HL-60 (cell line): ENCODE measurements around the gene DPP4.

Experiments used
- DNase-seq, 2 experiments: peaks; one replicate each; pipeline ENCODE4 v3.0.0-alpha.2; 2010 to 2020; ENCODE audit warnings: low read depth in 1 of 2, low spot score in 1 of 2
- H3K27ac ChIP-seq: fragments of 250-450 bp; sonication (Bioruptor Pico); replicated peaks from 2 replicates; pipeline ENCODE4 v1.5.1; 2020; ENCODE audit warnings: mild to moderate bottlenecking, moderate library complexity
- H3K27me3 ChIP-seq: fragments of 250-450 bp; sonication (Bioruptor Pico); 2 replicates; pipeline ENCODE4 v1.5.1; 2021; ENCODE audit warnings: mild to moderate bottlenecking, moderate library complexity; ENCODE audit not compliant: insufficient read depth, poor library complexity, severe bottlenecking
- H3K4me3 ChIP-seq: replicated peaks from 2 replicates; pipeline ENCODE4 v1.5.1; 2011; ENCODE audit warnings: mild to moderate bottlenecking, control low read depth, low read length; ENCODE audit not compliant: insufficient read depth
- GABPA ChIP-seq: IDR thresholded peaks from 2 replicates; pipeline ENCODE4 v1.6.1; 2012; ENCODE audit warnings: low read depth
- POLR2AphosphoS5 ChIP-seq: IDR thresholded peaks from 2 replicates; pipeline ENCODE4 v1.6.1; 2012; ENCODE audit warnings: low read depth
- SPI1 ChIP-seq: IDR thresholded peaks from 2 replicates; pipeline ENCODE4 v1.6.1; 2012; ENCODE audit warnings: low read depth, mild to moderate bottlenecking, borderline replicate concordance
- TF ChIP-seq, protein P1 (sequence below): IDR thresholded peaks from one replicate; pipeline ENCODE4 v1.5.1; 2011; ENCODE audit warnings: low read length, control low read depth, inconsistent platforms; ENCODE audit not compliant: insufficient read depth
- TF ChIP-seq, protein P2 (sequence below): IDR thresholded peaks from 2 replicates; pipeline ENCODE4 v1.6.1; 2012; ENCODE audit warnings: low read depth; ENCODE audit not compliant: insufficient replicate concordance

DPP4 gene

DNA sequence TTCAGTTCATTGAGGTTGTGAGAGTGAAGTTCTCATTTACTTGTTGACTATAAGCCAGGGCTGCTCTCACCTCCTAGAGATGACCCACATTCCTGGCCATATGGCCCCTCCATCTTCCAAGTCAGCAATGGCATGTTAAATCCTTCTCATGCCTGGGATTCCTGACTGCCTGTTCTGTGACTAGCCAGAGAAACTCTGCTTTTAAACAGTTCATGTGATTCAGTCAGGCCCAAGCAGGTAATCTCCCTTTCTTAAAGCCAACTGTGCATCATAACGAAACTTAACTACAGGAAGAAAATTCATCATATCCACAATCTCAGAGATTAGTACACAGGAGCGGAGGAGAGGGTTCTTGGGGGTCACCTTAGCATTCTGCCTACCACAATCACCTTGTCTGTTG, 11.5 kb downstream of the DPP4 start:
- H3K27me3 ChIP-seq = no peaks in the 10 kb centered on the region
- no peak overlapping the region for H3K27ac ChIP-seq
- TF ChIP-seq, protein P1, sequence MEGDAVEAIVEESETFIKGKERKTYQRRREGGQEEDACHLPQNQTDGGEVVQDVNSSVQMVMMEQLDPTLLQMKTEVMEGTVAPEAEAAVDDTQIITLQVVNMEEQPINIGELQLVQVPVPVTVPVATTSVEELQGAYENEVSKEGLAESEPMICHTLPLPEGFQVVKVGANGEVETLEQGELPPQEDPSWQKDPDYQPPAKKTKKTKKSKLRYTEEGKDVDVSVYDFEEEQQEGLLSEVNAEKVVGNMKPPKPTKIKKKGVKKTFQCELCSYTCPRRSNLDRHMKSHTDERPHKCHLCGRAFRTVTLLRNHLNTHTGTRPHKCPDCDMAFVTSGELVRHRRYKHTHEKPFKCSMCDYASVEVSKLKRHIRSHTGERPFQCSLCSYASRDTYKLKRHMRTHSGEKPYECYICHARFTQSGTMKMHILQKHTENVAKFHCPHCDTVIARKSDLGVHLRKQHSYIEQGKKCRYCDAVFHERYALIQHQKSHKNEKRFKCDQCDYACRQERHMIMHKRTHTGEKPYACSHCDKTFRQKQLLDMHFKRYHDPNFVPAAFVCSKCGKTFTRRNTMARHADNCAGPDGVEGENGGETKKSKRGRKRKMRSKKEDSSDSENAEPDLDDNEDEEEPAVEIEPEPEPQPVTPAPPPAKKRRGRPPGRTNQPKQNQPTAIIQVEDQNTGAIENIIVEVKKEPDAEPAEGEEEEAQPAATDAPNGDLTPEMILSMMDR = no peak
- TF ChIP-seq GABPA = no peak
- no peak for TF ChIP-seq SPI1
- TF ChIP-seq, protein P2, sequence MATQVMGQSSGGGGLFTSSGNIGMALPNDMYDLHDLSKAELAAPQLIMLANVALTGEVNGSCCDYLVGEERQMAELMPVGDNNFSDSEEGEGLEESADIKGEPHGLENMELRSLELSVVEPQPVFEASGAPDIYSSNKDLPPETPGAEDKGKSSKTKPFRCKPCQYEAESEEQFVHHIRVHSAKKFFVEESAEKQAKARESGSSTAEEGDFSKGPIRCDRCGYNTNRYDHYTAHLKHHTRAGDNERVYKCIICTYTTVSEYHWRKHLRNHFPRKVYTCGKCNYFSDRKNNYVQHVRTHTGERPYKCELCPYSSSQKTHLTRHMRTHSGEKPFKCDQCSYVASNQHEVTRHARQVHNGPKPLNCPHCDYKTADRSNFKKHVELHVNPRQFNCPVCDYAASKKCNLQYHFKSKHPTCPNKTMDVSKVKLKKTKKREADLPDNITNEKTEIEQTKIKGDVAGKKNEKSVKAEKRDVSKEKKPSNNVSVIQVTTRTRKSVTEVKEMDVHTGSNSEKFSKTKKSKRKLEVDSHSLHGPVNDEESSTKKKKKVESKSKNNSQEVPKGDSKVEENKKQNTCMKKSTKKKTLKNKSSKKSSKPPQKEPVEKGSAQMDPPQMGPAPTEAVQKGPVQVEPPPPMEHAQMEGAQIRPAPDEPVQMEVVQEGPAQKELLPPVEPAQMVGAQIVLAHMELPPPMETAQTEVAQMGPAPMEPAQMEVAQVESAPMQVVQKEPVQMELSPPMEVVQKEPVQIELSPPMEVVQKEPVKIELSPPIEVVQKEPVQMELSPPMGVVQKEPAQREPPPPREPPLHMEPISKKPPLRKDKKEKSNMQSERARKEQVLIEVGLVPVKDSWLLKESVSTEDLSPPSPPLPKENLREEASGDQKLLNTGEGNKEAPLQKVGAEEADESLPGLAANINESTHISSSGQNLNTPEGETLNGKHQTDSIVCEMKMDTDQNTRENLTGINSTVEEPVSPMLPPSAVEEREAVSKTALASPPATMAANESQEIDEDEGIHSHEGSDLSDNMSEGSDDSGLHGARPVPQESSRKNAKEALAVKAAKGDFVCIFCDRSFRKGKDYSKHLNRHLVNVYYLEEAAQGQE = no peak
- no peak for TF ChIP-seq POLR2AphosphoS5
- H3K4me3 ChIP-seq = no peak overlapping the region
- no peak for DNase-seq

DNA sequence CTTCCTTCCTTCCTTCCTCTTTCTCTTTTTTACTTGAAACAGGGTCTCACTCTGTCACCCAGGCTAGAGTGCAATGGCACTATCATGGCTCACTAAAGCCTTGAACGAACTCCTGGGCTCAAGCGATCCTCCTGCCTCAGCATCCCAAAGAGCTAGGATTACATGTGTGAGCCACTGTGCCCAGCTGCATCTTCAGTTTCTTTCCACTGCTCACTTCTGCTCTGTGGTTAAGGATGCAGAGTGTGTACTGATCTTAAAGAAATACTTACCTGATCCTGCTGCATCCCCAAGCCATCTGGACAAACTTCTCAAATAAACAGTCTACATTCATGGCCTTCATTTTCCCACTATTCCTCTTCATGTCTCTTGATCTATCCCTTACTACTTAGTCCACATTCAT, 13.0 kb downstream of the DPP4 start:
- Histone ChIP-seq H3K27me3 (no peaks in the 10 kb centered on the region), H3K27ac (no peak overlapping the region), H3K4me3 (no peak overlapping the region)
- TF ChIP-seq, protein P1 = no peak
- TF ChIP-seq SPI1 = no peak
- no peak for TF ChIP-seq GABPA
- TF ChIP-seq, protein P2 = no peak
- no peak for DNase-seq

DNA sequence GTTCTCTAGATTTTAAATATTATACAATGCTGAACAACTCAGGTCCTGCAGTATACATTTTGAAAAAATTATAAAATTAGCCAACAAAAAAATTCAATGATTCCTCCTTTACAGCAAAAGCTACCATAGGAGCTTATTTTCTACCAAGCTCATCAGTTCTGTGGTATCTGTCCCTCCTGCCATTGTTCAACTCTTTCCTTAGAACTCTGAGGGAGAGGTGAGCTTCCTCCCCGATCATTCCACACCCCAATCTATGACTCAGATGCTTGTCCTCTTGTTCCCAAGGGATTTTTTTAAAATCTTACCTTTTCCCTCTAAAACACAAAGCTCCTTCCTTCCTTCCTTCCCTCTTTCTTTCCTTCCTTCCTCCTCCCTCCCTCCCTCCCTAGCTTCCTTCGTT, 13.5 kb downstream of the DPP4 start:
- TF ChIP-seq GABPA (no peak), SPI1 (no peak), POLR2AphosphoS5 (no peak)
- TF ChIP-seq, protein P2 = no peak
- TF ChIP-seq, protein P1 = no peak
- H3K4me3 ChIP-seq = no peak overlapping the region
- H3K27me3 ChIP-seq = no peaks in the 10 kb centered on the region
- no peak for DNase-seq
- H3K27ac ChIP-seq = no peak overlapping the region
